KMS-11 (cell line): ENCODE measurements around the gene NRCAM.

Source experiments
- H2AFZ ChIP-seq: fragments of 200-600 bp; sonication (generic); 2 replicates; pipeline ENCODE4 v1.6.1; 2016; ENCODE audit warnings: antibody characterized with exemption, mixed run types, low read depth
- H3K27ac ChIP-seq: fragments of 200-600 bp; sonication (generic); 2 replicates; pipeline ENCODE4 v1.6.1; 2016; ENCODE audit warnings: mild to moderate bottlenecking, mixed run types
- H3K27me3 ChIP-seq: fragments of 200-600 bp; sonication (generic); 2 replicates; pipeline ENCODE4 v1.6.1; 2017; ENCODE audit warnings: mild to moderate bottlenecking, low read depth, mixed run types, moderate library complexity; ENCODE audit not compliant: insufficient read depth
- H3K36me3 ChIP-seq: fragments of 200-600 bp; sonication (generic); 2 replicates; pipeline ENCODE4 v1.6.1; 2017; ENCODE audit warnings: mild to moderate bottlenecking, mixed run types; ENCODE audit not compliant: insufficient read depth
- H3K4me1 ChIP-seq: fragments of 200-600 bp; sonication (generic); 2 replicates; pipeline ENCODE4 v1.6.1; 2016; ENCODE audit warnings: mild to moderate bottlenecking, low read depth, mixed run types; ENCODE audit not compliant: poor library complexity, severe bottlenecking
- H3K4me2 ChIP-seq: fragments of 200-600 bp; sonication (generic); 2 replicates; pipeline ENCODE4 v1.7.0; 2016; ENCODE audit warnings: mild to moderate bottlenecking, mixed run types
- H3K4me3 ChIP-seq: fragments of 200-600 bp; sonication (generic); IDR thresholded peaks from 2 replicates; pipeline ENCODE4 v1.6.1; 2017; ENCODE audit warnings: low read depth, low read length, mixed read lengths; ENCODE audit not compliant: insufficient read depth
- H3K79me2 ChIP-seq: fragments of 200-600 bp; sonication (generic); 2 replicates; pipeline ENCODE4 v1.6.1; 2016; ENCODE audit warnings: low read depth, mixed run types; ENCODE audit not compliant: insufficient read depth
- H3K9ac ChIP-seq: fragments of 200-600 bp; sonication (generic); 2 replicates; pipeline ENCODE4 v1.6.1; 2016; ENCODE audit warnings: mild to moderate bottlenecking, mixed run types
- H4K20me1 ChIP-seq: fragments of 200-600 bp; sonication (generic); 2 replicates; pipeline ENCODE4 v1.6.1; 2016; ENCODE audit warnings: mild to moderate bottlenecking, mixed run types; ENCODE audit not compliant: insufficient read depth
- TF ChIP-seq, protein P1 (sequence below): fragments of 200-600 bp; sonication (generic); conservative IDR thresholded peaks from 2 replicates; pipeline ENCODE4 v1.6.1; 2017; ENCODE audit warnings: low read depth, mild to moderate bottlenecking, antibody characterized with exemption, low read length, moderate library complexity, mixed read lengths

Gene NRCAM

GRCh38 chr7:108189733-108190388 lies 266.4 kb downstream of the NRCAM start:
- Histone ChIP-seq H3K27ac (no peak overlapping the region), H4K20me1 (no peaks in the 10 kb centered on the region), H3K9ac (no peak overlapping the region), H3K4me1 (no peaks in the 10 kb centered on the region), H3K36me3 (no peaks in the 10 kb centered on the region), H3K4me3 (no peak overlapping the region), H3K4me2 (no peak overlapping the region), H2AFZ (no peak overlapping the region), H3K27me3 (no peaks in the 10 kb centered on the region), H3K79me2 (no peaks in the 10 kb centered on the region)
- TF ChIP-seq, protein P1, sequence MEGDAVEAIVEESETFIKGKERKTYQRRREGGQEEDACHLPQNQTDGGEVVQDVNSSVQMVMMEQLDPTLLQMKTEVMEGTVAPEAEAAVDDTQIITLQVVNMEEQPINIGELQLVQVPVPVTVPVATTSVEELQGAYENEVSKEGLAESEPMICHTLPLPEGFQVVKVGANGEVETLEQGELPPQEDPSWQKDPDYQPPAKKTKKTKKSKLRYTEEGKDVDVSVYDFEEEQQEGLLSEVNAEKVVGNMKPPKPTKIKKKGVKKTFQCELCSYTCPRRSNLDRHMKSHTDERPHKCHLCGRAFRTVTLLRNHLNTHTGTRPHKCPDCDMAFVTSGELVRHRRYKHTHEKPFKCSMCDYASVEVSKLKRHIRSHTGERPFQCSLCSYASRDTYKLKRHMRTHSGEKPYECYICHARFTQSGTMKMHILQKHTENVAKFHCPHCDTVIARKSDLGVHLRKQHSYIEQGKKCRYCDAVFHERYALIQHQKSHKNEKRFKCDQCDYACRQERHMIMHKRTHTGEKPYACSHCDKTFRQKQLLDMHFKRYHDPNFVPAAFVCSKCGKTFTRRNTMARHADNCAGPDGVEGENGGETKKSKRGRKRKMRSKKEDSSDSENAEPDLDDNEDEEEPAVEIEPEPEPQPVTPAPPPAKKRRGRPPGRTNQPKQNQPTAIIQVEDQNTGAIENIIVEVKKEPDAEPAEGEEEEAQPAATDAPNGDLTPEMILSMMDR = no peak

DNA sequence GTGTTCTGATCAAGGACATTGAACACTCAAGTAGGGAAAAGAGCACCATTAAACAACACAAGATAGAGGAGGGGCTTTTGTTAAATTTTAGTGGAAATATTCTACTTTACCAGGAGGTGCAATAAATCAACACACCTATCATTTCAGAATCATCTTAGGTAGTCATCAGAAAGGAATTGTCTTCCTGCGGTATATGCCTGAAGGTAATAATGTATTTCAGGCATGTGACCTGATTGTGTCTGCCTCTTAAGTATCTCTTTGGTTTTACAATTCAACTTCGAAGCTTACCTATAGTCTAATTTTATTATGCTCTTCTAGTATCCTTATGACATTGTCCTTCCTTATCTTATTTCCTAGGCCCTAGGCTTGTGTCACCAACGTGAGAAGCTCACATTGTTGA lies 267.5 kb downstream of the NRCAM start:
- Histone ChIP-seq H3K36me3 (no peaks in the 10 kb centered on the region), H3K4me3 (no peak overlapping the region), H4K20me1 (no peaks in the 10 kb centered on the region), H3K27me3 (no peaks in the 10 kb centered on the region), H2AFZ (no peak overlapping the region), H3K27ac (no peak overlapping the region), H3K79me2 (no peaks in the 10 kb centered on the region), H3K4me1 (no peaks in the 10 kb centered on the region), H3K9ac (no peak overlapping the region), H3K4me2 (no peak overlapping the region)
- TF ChIP-seq, protein P1 = no peak

DNA sequence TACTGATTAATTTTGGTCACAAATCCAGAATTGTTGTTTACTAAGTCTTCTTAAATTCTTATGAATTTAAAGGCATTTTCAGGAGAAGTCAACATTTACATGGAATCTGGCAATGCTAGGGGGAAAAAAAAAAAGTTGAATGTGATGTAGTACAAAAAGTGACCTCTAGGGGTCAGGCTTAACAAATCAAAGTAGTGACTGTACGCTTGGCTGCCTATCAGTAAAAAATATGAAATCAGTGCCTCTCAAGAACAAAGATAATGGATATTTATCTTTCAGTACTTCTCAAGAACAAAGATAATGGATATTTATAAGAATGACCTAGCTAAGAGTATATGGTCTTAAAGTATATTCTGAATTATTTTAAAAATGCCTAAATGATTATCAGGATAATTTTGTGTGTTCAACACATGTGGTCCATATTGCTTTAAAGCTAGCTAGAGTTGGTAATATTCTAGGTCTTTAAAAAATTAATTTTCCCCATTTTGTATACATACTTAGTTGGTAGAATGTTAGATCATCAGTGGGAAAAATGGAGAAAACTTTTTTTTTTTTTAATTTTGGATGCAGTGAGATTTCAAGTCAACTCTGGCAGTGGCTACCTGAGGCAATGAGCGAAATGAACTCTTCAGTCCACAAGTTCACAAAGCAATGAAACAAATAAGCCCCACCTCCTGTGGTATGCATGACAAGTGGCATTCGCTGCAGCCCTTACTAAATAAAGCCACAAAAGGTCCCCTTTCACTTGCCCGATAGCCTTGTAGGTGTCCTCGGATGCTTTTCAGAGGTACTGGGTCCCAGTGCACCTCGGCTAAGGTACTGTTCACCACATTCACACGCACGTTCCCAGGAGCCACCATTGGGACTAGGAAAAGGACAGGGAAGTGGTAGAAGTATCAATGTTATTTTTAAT lies 274.9 kb downstream of the NRCAM start:
- H3K79me2 ChIP-seq = no peaks in the 10 kb centered on the region
- H3K4me1 ChIP-seq = peaks cover 57% of the 10 kb centered on the region
- TF ChIP-seq, protein P1 = peak; percentile 94
- peaks cover 5% of the 10 kb centered on the region; the same call in 1 of the 2 replicates for H3K36me3 ChIP-seq
- no peak overlapping the region for H3K27ac ChIP-seq
- no peak overlapping the region for H3K4me3 ChIP-seq
- H3K9ac ChIP-seq = no peak overlapping the region
- H4K20me1 ChIP-seq = no peaks in the 10 kb centered on the region
- H2AFZ ChIP-seq = no peak overlapping the region
- H3K27me3 ChIP-seq = no peaks in the 10 kb centered on the region
- peak overlapping the region; percentile 4; the same call in 1 of the 2 replicates for H3K4me2 ChIP-seq

- no peaks in the 10 kb centered on the region for H3K27me3 ChIP-seq
- no peaks in the 10 kb centered on the region; the same call in 1 of the 2 replicates for H3K79me2 ChIP-seq
- H2AFZ ChIP-seq = 0 out of 2 replicates have a peak overlapping the region, but pooled peaks have one; percentile 1
- no peak overlapping the region; the same call in 1 of the 2 replicates for H3K9ac ChIP-seq
- TF ChIP-seq, protein P1 = no peak
- no peaks in the 10 kb centered on the region for H4K20me1 ChIP-seq
- H3K4me1 ChIP-seq = peaks cover 67% of the 10 kb centered on the region
- peak overlapping the region; percentile 56 for H3K4me2 ChIP-seq
- H3K27ac ChIP-seq = peak overlapping the region; percentile 88
- H3K4me3 ChIP-seq = no peak overlapping the region
- peaks cover 5% of the 10 kb centered on the region; the same call in 1 of the 2 replicates for H3K36me3 ChIP-seq
Observed at GRCh38 chr7:108178398-108178797, 277.8 kb downstream of the NRCAM start.
